ENCODE results near the gene SIAH1. TPM values are rescaled to one million over a fixed set of nuclear protein-coding genes. Genes with fewer than 3 reads are reported as not detected.
A peak's percentile ranks its signal among the peaks of the same experiment; 100 is the strongest.

SIAH1 gene
- total RNA-seq, 2 donors from 2014 or later: 15.2 to 16.1 TPM

DNA sequence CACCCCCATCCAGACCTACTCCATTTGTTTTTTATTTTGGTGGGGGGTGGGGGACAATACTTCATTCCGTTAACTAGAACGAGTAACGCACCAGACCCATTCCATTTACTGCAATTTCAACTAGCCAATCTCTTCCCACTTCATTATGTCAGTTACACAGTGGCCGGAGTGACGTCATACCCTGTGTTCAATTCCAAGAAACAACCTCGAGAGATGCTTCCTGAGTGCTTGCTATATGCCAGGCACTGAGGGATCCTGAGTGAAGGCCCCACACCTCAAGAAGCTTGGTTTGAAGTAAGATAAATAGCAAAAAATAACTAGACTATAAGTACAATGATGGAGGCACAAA is 9.1 kb upstream of the SIAH1 start:
- Histone ChIP-seq H3K27me3 (no peaks in the 10 kb centered on the region), H3K4me3 (no peak overlapping the region), H3K36me3 (replicated peaks in 1 of 2; ENCODE audit: insufficient read depth in 1 of 2, low read depth in 2 of 2) (no peaks in the 10 kb centered on the region), H3K9me3 (no peaks in the 10 kb centered on the region), H3K4me1 (peaks cover 10% of the 10 kb centered on the region), H3K27ac (no peak overlapping the region)
- no peak for TF ChIP-seq CTCF (IDR thresholded peaks at IDR 0.05)
- TF ChIP-seq POLR2A (IDR thresholded peaks at IDR 0.05): no peak
- intact Hi-C loops (cut with DNase I): no loop called here
- ATAC-seq: no peak
- WGBS, 2 donors: 87 to 89% methylated on average over 6 of the region's 6 CpGs
- DNase-seq: no peak

- ATAC-seq (peak; percentile 51), DNase-seq (peak in 3 of 4 donors; percentile 13 to 35 (median 31))
- 77 to 86% methylated on average over 8 to 11 of the region's 11 CpGs for WGBS, 2 donors
- TF ChIP-seq CTCF (IDR thresholded peaks at IDR 0.05): no peak
- no peak for TF ChIP-seq POLR2A (IDR thresholded peaks at IDR 0.05)
- no peaks in the 10 kb centered on the region for H3K36me3 ChIP-seq (replicated peaks in 1 of 2; ENCODE audit: insufficient read depth in 1 of 2, low read depth in 2 of 2)
- no peaks in the 10 kb centered on the region for H3K27me3 ChIP-seq
- no peak overlapping the region for H3K4me3 ChIP-seq
- no peaks in the 10 kb centered on the region for H3K9me3 ChIP-seq
- intact Hi-C loops (cut with DNase I): no loop called here
- peaks cover 10% of the 10 kb centered on the region for H3K4me1 ChIP-seq
- no peak overlapping the region for H3K27ac ChIP-seq
Measured at GRCh38 chr16:48393485-48394354, 8.5 kb upstream of the SIAH1 start.

DNA sequence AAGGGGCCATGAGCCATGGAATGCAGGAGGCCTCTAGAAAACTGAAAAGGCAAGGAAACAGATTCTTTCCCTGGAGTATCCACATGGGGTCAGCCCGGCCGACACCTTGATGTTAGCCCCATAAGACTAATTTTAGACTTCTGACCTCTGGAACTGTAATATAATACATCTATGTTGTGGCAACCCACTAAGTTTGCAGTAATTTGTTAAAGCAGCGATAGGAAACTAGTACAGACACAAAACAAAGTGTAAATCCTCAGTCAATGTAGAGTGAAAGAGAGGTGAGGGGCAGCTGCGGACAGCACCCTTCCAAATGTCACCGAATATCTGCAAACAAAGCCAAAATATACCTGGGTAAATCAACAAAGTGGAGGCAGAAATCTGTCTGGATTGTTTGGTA is 7.2 kb upstream of the SIAH1 start:
- H3K36me3 ChIP-seq (replicated peaks in 1 of 2; ENCODE audit: insufficient read depth in 1 of 2, low read depth in 2 of 2): no peaks in the 10 kb centered on the region
- no peaks in the 10 kb centered on the region for H3K27me3 ChIP-seq
- no peak for TF ChIP-seq CTCF (IDR thresholded peaks at IDR 0.05)
- no peak for TF ChIP-seq POLR2A (IDR thresholded peaks at IDR 0.05)
- intact Hi-C loops (cut with DNase I): no loop called here
- no peak overlapping the region for H3K27ac ChIP-seq
- DNase-seq (no peak), ATAC-seq (no peak)
- peaks cover 6% of the 10 kb centered on the region for H3K4me1 ChIP-seq
- no peaks in the 10 kb centered on the region for H3K9me3 ChIP-seq
- WGBS, 2 donors: 86 to 87% methylated on average over 5 of the region's 5 CpGs
- no peak overlapping the region for H3K4me3 ChIP-seq

- DNase-seq: no peak
- H3K4me1 ChIP-seq: peaks cover 27% of the 10 kb centered on the region
- TF ChIP-seq POLR2A (IDR thresholded peaks at IDR 0.05) (no peak), CTCF (IDR thresholded peaks at IDR 0.05) (no peak)
Measured at GRCh38 chr16:48386559-48387312, 1.5 kb upstream of the SIAH1 start.

More at GRCh38 chr16:48386559-48387312, 1.5 kb upstream of the SIAH1 start:
- no peaks in the 10 kb centered on the region for H3K27me3 ChIP-seq
- intact Hi-C loops (cut with DNase I): no loop called here
- no peaks in the 10 kb centered on the region for H3K9me3 ChIP-seq
- no peak overlapping the region for H3K4me3 ChIP-seq
- no peak overlapping the region for H3K27ac ChIP-seq
- no peak for ATAC-seq
- no peaks in the 10 kb centered on the region for H3K36me3 ChIP-seq (replicated peaks in 1 of 2; ENCODE audit: insufficient read depth in 1 of 2, low read depth in 2 of 2)
- 68 to 74% methylated on average over 17 of the region's 17 CpGs for WGBS, 2 donors

Measured in body of pancreas (tissue), 4 donors.